DOHH2 (cell line): ENCODE measurements around the gene CNGB1.

ENCODE experiments used
- EZH2phosphoT487 ChIP-seq: fragments of 200-600 bp; sonication (generic); IDR thresholded peaks from 2 replicates; pipeline ENCODE4 v1.6.1; 2017; ENCODE audit warnings: borderline replicate concordance, mild to moderate bottlenecking, antibody characterized with exemption, low read length, moderate library complexity, mixed read lengths
- TF ChIP-seq, protein P1 (sequence below): fragments of 200-600 bp; sonication (generic); IDR thresholded peaks from one replicate; pipeline ENCODE4 v1.5.1; 2014; ENCODE audit warnings: antibody characterized with exemption, mild to moderate bottlenecking, low read depth, low read length; ENCODE audit not compliant: poor library complexity, severe bottlenecking

GRCh38 chr16:57865746-57866528 lies 105.0 kb downstream of the CNGB1 start:
- TF ChIP-seq, protein P1, sequence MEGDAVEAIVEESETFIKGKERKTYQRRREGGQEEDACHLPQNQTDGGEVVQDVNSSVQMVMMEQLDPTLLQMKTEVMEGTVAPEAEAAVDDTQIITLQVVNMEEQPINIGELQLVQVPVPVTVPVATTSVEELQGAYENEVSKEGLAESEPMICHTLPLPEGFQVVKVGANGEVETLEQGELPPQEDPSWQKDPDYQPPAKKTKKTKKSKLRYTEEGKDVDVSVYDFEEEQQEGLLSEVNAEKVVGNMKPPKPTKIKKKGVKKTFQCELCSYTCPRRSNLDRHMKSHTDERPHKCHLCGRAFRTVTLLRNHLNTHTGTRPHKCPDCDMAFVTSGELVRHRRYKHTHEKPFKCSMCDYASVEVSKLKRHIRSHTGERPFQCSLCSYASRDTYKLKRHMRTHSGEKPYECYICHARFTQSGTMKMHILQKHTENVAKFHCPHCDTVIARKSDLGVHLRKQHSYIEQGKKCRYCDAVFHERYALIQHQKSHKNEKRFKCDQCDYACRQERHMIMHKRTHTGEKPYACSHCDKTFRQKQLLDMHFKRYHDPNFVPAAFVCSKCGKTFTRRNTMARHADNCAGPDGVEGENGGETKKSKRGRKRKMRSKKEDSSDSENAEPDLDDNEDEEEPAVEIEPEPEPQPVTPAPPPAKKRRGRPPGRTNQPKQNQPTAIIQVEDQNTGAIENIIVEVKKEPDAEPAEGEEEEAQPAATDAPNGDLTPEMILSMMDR: no peak
- TF ChIP-seq EZH2phosphoT487: no peak
